IMR-90 (cell line): ENCODE measurements around the gene SORCS1. TPM values are rescaled to one million over a fixed set of nuclear protein-coding genes. Genes with fewer than 3 reads are reported as not detected.

Experiments used
- ATAC-seq: fragments of 200-7000 bp; cut with Tn5 transposase; 2 replicates; pipeline ENCODE4 v1.9.1; 2020; ENCODE audit warnings: low read depth, mild to moderate bottlenecking, moderate library complexity
- BruUV-seq: library from RNA; stranded (reverse); fragments of 400-500 nt; replicated peaks from 2 replicates; lab custom pipeline; 2021; lab: Mats Ljungman, UMichigan
- CTCF ChIA-PET: fragments of 300-600 bp; formaldehyde crosslinking; extraction: SDS; loops from one replicate; lab custom pipeline; 2021; ENCODE audit warnings: antibody characterized with exemption; lab: Yijun Ruan, JAX
- POLR2A ChIA-PET: fragments of 300-600 bp; sonication (Branson Sonifier 250); formaldehyde crosslinking; loops from one replicate; lab custom pipeline; 2022; ENCODE audit warnings: antibody characterized with exemption; ENCODE audit not compliant: unreplicated experiment; lab: Charles Lee
- DNase-seq: peaks from one replicate; pipeline ENCODE4 v3.0.0; 2013
- H2AFZ ChIP-seq: replicated peaks from 2 replicates; pipeline ENCODE3; 2013; ENCODE audit warnings: low read length, mild to moderate bottlenecking; ENCODE audit not compliant: poor library complexity
- H2AK5ac ChIP-seq: 2 replicates; pipeline ENCODE4 v1.6.1; 2013; ENCODE audit warnings: low read depth, low read length, inconsistent platforms
- H2AK9ac ChIP-seq: replicated peaks from 2 replicates; pipeline ENCODE3; 2013; ENCODE audit warnings: mild to moderate bottlenecking, low read depth, low read length, moderate library complexity; ENCODE audit not compliant: poor library complexity
- H2BK120ac ChIP-seq: 2 replicates; pipeline ENCODE4 v1.6.1; 2013; ENCODE audit warnings: low read depth, low read length, inconsistent platforms
- H2BK15ac ChIP-seq: 3 replicates; pipeline ENCODE4 v1.6.1; 2013; ENCODE audit warnings: low read depth, low read length, inconsistent platforms
- H2BK20ac ChIP-seq: 2 replicates; pipeline ENCODE4 v1.6.1; 2013; ENCODE audit warnings: low read depth, mild to moderate bottlenecking, inconsistent platforms, low read length, moderate library complexity
- H2BK5ac ChIP-seq: 2 replicates; pipeline ENCODE4 v1.6.1; 2013; ENCODE audit warnings: mild to moderate bottlenecking, low read depth, low read length, inconsistent platforms; ENCODE audit not compliant: poor library complexity, severe bottlenecking
- H3K14ac ChIP-seq: replicated peaks from 2 replicates; pipeline ENCODE4 v1.6.1; 2013; ENCODE audit warnings: low read depth, low read length, inconsistent platforms
- H3K18ac ChIP-seq: 2 replicates; pipeline ENCODE4 v1.6.1; 2013; ENCODE audit warnings: low read depth, low read length, control low read depth
- H3K23ac ChIP-seq: 2 replicates; pipeline ENCODE4 v1.6.1; 2013; ENCODE audit warnings: low read depth, low read length, inconsistent platforms
- H3K27ac ChIP-seq: 2 replicates; pipeline ENCODE4 v1.5.1; 2013; ENCODE audit warnings: mild to moderate bottlenecking, control low read depth, low read length; ENCODE audit not compliant: insufficient read depth
- H3K27me3 ChIP-seq: 2 replicates; pipeline ENCODE4 v1.6.1; 2013; ENCODE audit warnings: low read length; ENCODE audit not compliant: control insufficient read depth, insufficient read depth
- H3K36me3 ChIP-seq: 2 replicates; pipeline ENCODE4 v1.6.1; 2013; ENCODE audit warnings: low read length, mixed read lengths; ENCODE audit not compliant: control insufficient read depth, insufficient read depth
- H3K4ac ChIP-seq: 2 replicates; pipeline ENCODE4 v1.6.1; 2013; ENCODE audit warnings: low read depth, low read length, inconsistent platforms
- H3K4me1 ChIP-seq: 2 replicates; pipeline ENCODE4 v1.6.1; 2013; ENCODE audit warnings: low read length, mixed read lengths; ENCODE audit not compliant: control insufficient read depth, insufficient read depth
- H3K4me2 ChIP-seq: 2 replicates; pipeline ENCODE4 v1.6.1; 2013; ENCODE audit warnings: low read depth, mild to moderate bottlenecking, control low read depth, low read length, moderate library complexity
- H3K4me3 ChIP-seq: 2 replicates; pipeline ENCODE4 v1.5.1; 2013; ENCODE audit warnings: low read depth, mild to moderate bottlenecking, control low read depth, low read length, moderate library complexity; ENCODE audit not compliant: insufficient read depth
- H3K56ac ChIP-seq: 2 replicates; pipeline ENCODE4 v1.6.1; 2013; ENCODE audit warnings: low read length, inconsistent platforms; ENCODE audit not compliant: insufficient read depth; ENCODE audit errors: extremely low read depth
- H3K79me1 ChIP-seq, 2 experiments: 2 replicates each; pipeline ENCODE4 v1.6.1; 2013; ENCODE audit warnings: low read length in 2 of 2, inconsistent platforms in 1 of 2, low read depth in 1 of 2
- H3K9ac ChIP-seq: 2 replicates; pipeline ENCODE4 v1.6.1; 2013; ENCODE audit warnings: low read depth, low read length, control low read depth
- H3K9me1 ChIP-seq: 2 replicates; pipeline ENCODE4 v1.6.1; 2013; ENCODE audit warnings: low read length, inconsistent platforms; ENCODE audit not compliant: insufficient read depth
- H3K9me3 ChIP-seq: 2 replicates; pipeline ENCODE4 v1.6.1; 2013; ENCODE audit warnings: low read length; ENCODE audit not compliant: control insufficient read depth, insufficient read depth
- H4K20me1 ChIP-seq: 2 replicates; pipeline ENCODE4 v1.6.1; 2013; ENCODE audit warnings: low read length, inconsistent platforms; ENCODE audit not compliant: insufficient read depth
- H4K5ac ChIP-seq: 2 replicates; pipeline ENCODE4 v1.6.1; 2013; ENCODE audit warnings: mild to moderate bottlenecking, low read depth, low read length, control low read depth
- H4K8ac ChIP-seq, 2 experiments: 2 replicates each; pipeline ENCODE4 v1.6.1; 2013; ENCODE audit warnings: low read depth in 2 of 2, low read length in 2 of 2, control low read depth in 1 of 2, inconsistent platforms in 1 of 2
- H4K91ac ChIP-seq: 2 replicates; pipeline ENCODE4 v1.6.1; 2013; ENCODE audit warnings: low read depth, low read length, inconsistent platforms; ENCODE audit not compliant: insufficient read depth
- CEBPB ChIP-seq: IDR thresholded peaks from 2 replicates; pipeline ENCODE4 v1.6.1; 2012; ENCODE audit warnings: low read depth, low read length, improper control_type of control experiment
- FOS ChIP-seq: fragments of 150-350 bp; IDR thresholded peaks from 2 replicates; pipeline ENCODE4 v1.6.1; 2016; ENCODE audit warnings: low read depth, low read length
- WGBS, 2 experiments: methylation state at CpG; one replicate each; pipeline versions ENCODE4 v1.1.5 to v1.1.7; 2013; ENCODE audit warnings: missing lambda C conversion rate in 2 of 2; ENCODE audit not compliant: insufficient read length in 1 of 2; ENCODE audit errors: extremely low coverage in 2 of 2; 5-methylcytosine and 5-hydroxymethylcytosine counted together
- dilution Hi-C: fragments of 300-500 bp; cut with HindIII; formaldehyde crosslinking; loops from one replicate; pipeline ENCODE4 v1.14.3; 2018; ENCODE audit warnings: low sequenced_read_pairs; ENCODE audit not compliant: unreplicated experiment
- in situ Hi-C: fragments of 300-500 bp; cut with MboI; formaldehyde crosslinking; loops from 3 replicates; pipeline ENCODE4 v1.14.3; 2019; ENCODE audit warnings: low sequenced_read_pairs, inconsistent platforms, mixed read lengths
- intact Hi-C: fragments of 100-400 bp; cut with micrococcal nuclease; formaldehyde crosslinking; loops from 2 replicates; pipeline ENCODE4 v1.10.0; 2022
- polyA plus RNA-seq, 3 experiments: library from polyadenylated mRNA; depleted of rRNA; stranded (reverse); fragments of >200 nt; gene quantifications; 2 replicates each; pipeline ENCODE4 v1.2.3, GENCODE V29; 2012; ENCODE audit warnings: low replicate concordance in 1 of 3
- total RNA-seq: library from RNA; depleted of rRNA; stranded (reverse); fragments of >200 nt; gene quantifications from 2 replicates; pipeline ENCODE4 v1.2.3, GENCODE V29; 2012

Gene SORCS1
- total and polyA plus RNA-seq, 2 of the 4 experiments (the other 2 are of a cell fraction) = under 0.01 TPM; not detected in 1

DNA sequence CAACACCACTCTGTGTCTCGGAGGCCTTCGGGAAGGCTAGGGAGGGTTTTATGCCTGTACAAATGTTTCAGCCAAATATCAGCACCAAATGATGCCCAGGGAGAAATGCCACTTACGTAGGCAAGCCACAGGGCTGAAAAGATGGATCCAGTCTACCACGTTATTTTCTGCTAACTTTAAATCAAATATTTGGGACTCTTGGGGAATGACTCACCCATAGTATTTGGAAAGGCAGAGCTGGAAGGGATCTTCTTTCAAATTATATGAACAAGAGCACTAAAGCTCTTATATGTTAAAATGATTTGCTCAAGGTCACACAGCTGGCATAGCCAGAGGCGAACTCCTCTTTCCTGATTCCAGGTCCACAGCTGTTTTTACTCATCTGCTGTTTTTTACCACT is 591.4 kb downstream of the SORCS1 start:
- CTCF ChIA-PET = no interaction called here
- no TSS peak for BruUV-seq

More for the DNA sequence above, 591.4 kb downstream of the SORCS1 start:
- Histone ChIP-seq H4K91ac (peak overlapping the region; percentile 52; the same call in 1 of the 2 replicates), H2AFZ (peak overlapping the region; percentile 34), H3K27ac (peak overlapping the region; percentile 70), H2BK120ac (peak overlapping the region; percentile 81), H3K36me3 (no peaks in the 10 kb centered on the region), H2BK5ac (peak overlapping the region; percentile 41), H4K20me1 (no peaks in the 10 kb centered on the region), H3K4me1 (no peaks in the 10 kb centered on the region), H4K5ac (no peak overlapping the region), H2BK20ac (peak overlapping the region; percentile 35), H3K79me1 (no peaks in the 10 kb centered on the region), H4K8ac (peak overlapping the region in 1 of 2 experiments; percentile 62; a peak in 2 of 4 replicates), H3K23ac (no peak overlapping the region), H3K56ac (no peak overlapping the region), H3K18ac (no peak overlapping the region), H3K27me3 (no peaks in the 10 kb centered on the region), H3K9ac (no peak overlapping the region), H3K4ac (peak overlapping the region; percentile 28), H2AK5ac (peak overlapping the region; percentile 67; the same call in 1 of the 2 replicates), H3K14ac (no peak overlapping the region), H3K9me1 (peaks cover 3% of the 10 kb centered on the region; the same call in 1 of the 2 replicates), H3K4me3 (no peak overlapping the region), H2AK9ac (no peak overlapping the region), H3K4me2 (peak overlapping the region; percentile 25; the same call in 1 of the 2 replicates), H3K9me3 (peaks cover 5% of the 10 kb centered on the region), H2BK15ac (peak overlapping the region; percentile 48; the same call in 1 of the 3 replicates)
- POLR2A ChIA-PET = no interaction called here
- DNase-seq (peak; percentile 69), ATAC-seq (peak; percentile 60)
- WGBS, 2 experiments = no CpG with 5 or more reads among the region's 5 CpGs
- in situ Hi-C loops (loop anchor here (10.0 kb wide), 1 partner anchor 148 kb away; no protein-coding TSS in a partner anchor), dilution Hi-C loops (no loop called here), intact Hi-C loops (loop anchor here (10.0 kb wide), 1 partner anchor 398 kb away; no protein-coding TSS in a partner anchor)
- peak; percentile 25; the same call in 1 of the 2 replicates for TF ChIP-seq FOS
- no peak for TF ChIP-seq CEBPB
